GM18868 (cell line): Measurements from ENCODE around the gene ITPRID1.
A peak's percentile ranks its signal among the peaks of the same experiment; 100 is the strongest.

Experiments
- ATAC-seq: cut with Tn5 transposase; IDR thresholded peaks from one replicate; pipeline ENCODE4 v1.9.1; 2021; ENCODE audit warnings: mild to moderate bottlenecking, moderate library complexity; ENCODE audit not compliant: unreplicated experiment

ITPRID1 gene

GRCh38 chr7:31633467-31633866 is 119.6 kb downstream of the ITPRID1 start:
- no peak for ATAC-seq

- ATAC-seq, result no peak
Measured at GRCh38 chr7:31633894-31634494, 120.1 kb downstream of the ITPRID1 start.

GRCh38 chr7:31640381-31640780 is 126.5 kb downstream of the ITPRID1 start:
- no peak for ATAC-seq

- ATAC-seq, result no peak
Measured at GRCh38 chr7:31642681-31643115, 128.8 kb downstream of the ITPRID1 start.

- no peak for ATAC-seq
Measured at GRCh38 chr7:31646942-31647341, 133.1 kb downstream of the ITPRID1 start.

- ATAC-seq, result no peak
Measured at GRCh38 chr7:31647511-31647910, 133.6 kb downstream of the ITPRID1 start.

GRCh38 chr7:31648288-31648687 is 134.4 kb downstream of the ITPRID1 start:
- no peak for ATAC-seq

GRCh38 chr7:31648880-31649279 is 135.0 kb downstream of the ITPRID1 start:
- ATAC-seq, result no peak

- no peak for ATAC-seq
Measured at GRCh38 chr7:31651234-31652062, 137.6 kb downstream of the ITPRID1 start.

GRCh38 chr7:31652063-31652326 is 138.1 kb downstream of the ITPRID1 start:
- no peak for ATAC-seq

GRCh38 chr7:31663072-31663471 is 149.2 kb downstream of the ITPRID1 start:
- no peak for ATAC-seq

GRCh38 chr7:31664890-31665289 is 151.0 kb downstream of the ITPRID1 start:
- ATAC-seq, result no peak

- no peak for ATAC-seq
Measured at GRCh38 chr7:31665546-31665945, 151.7 kb downstream of the ITPRID1 start.

- no peak for ATAC-seq
Measured at GRCh38 chr7:31669461-31669860, 155.6 kb downstream of the ITPRID1 start.

GRCh38 chr7:31679574-31680305 is 165.8 kb downstream of the ITPRID1 start:
- ATAC-seq, result no peak

- ATAC-seq, result no peak
Measured at GRCh38 chr7:31683445-31684225, 169.7 kb downstream of the ITPRID1 start.

GRCh38 chr7:31687024-31687748 is 173.3 kb downstream of the ITPRID1 start, which contains the start of gene PPP1R17:
Gene PPP1R17 (plus strand): TSS chr7:31687215. CDS start chr7:31692442, 5,227 bp downstream.
- no peak for ATAC-seq

GRCh38 chr7:31688372-31688771 is 174.5 kb downstream of the ITPRID1 start:
- ATAC-seq, result peak; percentile 95

GRCh38 chr7:31688996-31689395 is 175.1 kb downstream of the ITPRID1 start:
- no peak for ATAC-seq

GRCh38 chr7:31690935-31691334 is 177.0 kb downstream of the ITPRID1 start:
- ATAC-seq, result no peak
